ENCODE data around the gene SOD3.

- TF ChIP-seq CTCF (IDR thresholded peaks at IDR 0.05; ENCODE audit: insufficient read depth, low read depth, low read length) (no peak), EZH2 (IDR thresholded peaks at IDR 0.05; ENCODE audit: insufficient read depth, low read length) (no peak)
Observed at GRCh38 chr4:24751926-24752539, 43.3 kb upstream of the SOD3 start.

All from astrocyte (in vitro differentiated cells and primary cell).